ENCODE measurements around the gene SLC25A26. TPM values are rescaled to one million over a fixed set of nuclear protein-coding genes. Genes with fewer than 3 reads are reported as not detected.

Gene SLC25A26
- total RNA-seq, 3 donors from 2014 or later = 19.3 to 31.4 (median 31.1) TPM

- Mint-ChIP-seq H3K4me3 (no peak overlapping the region), H3K27me3 (ENCODE audit: low read depth) (no peaks in the 10 kb centered on the region), H3K36me3 (ENCODE audit: insufficient read depth) (peaks cover 30% of the 10 kb centered on the region)
These were observed 177.6 kb downstream of the SLC25A26 start for GRCh38 chr3:66398228-66399025.

GRCh38 chr3:66399529-66400232 is 178.9 kb downstream of the SLC25A26 start:
- H3K36me3 Mint-ChIP-seq (ENCODE audit: insufficient read depth) = peaks cover 28% of the 10 kb centered on the region
- no peak overlapping the region for H3K4me3 Mint-ChIP-seq
- H3K27me3 Mint-ChIP-seq (ENCODE audit: low read depth) = no peaks in the 10 kb centered on the region
- H3K4me1 Mint-ChIP-seq (ENCODE audit: low read depth) = peaks cover 7% of the 10 kb centered on the region
- H3K9me3 Mint-ChIP-seq = no peaks in the 10 kb centered on the region
- ATAC-seq (no peak), DNase-seq (no peak)

More at GRCh38 chr3:66398228-66399025, 177.6 kb downstream of the SLC25A26 start:
- Mint-ChIP-seq H3K9me3 (no peaks in the 10 kb centered on the region), H3K4me1 (ENCODE audit: low read depth) (peaks cover 20% of the 10 kb centered on the region)
- DNase-seq (no peak), ATAC-seq (no peak)

GRCh38 chr3:66400411-66401156 is 179.8 kb downstream of the SLC25A26 start:
- H3K36me3 Mint-ChIP-seq (ENCODE audit: insufficient read depth) = peaks cover 31% of the 10 kb centered on the region
- ATAC-seq = no peak
- no peaks in the 10 kb centered on the region for H3K27me3 Mint-ChIP-seq (ENCODE audit: low read depth)

GRCh38 chr3:66401157-66401550 is 180.4 kb downstream of the SLC25A26 start:
- ATAC-seq (no peak), DNase-seq (no peak)
- H3K9me3 Mint-ChIP-seq = no peaks in the 10 kb centered on the region

More at GRCh38 chr3:66400411-66401156, 179.8 kb downstream of the SLC25A26 start:
- no peak for DNase-seq
- Mint-ChIP-seq H3K4me3 (no peak overlapping the region), H3K9me3 (no peaks in the 10 kb centered on the region), H3K4me1 (ENCODE audit: low read depth) (peaks cover 1% of the 10 kb centered on the region)

GRCh38 chr3:66401675-66402491 is 181.1 kb downstream of the SLC25A26 start:
- Mint-ChIP-seq H3K4me1 (ENCODE audit: low read depth) (peaks cover 1% of the 10 kb centered on the region), H3K4me3 (no peak overlapping the region), H3K9me3 (no peaks in the 10 kb centered on the region), H3K36me3 (ENCODE audit: insufficient read depth) (peaks cover 29% of the 10 kb centered on the region), H3K27me3 (ENCODE audit: low read depth) (no peaks in the 10 kb centered on the region)
- no peak for DNase-seq
- ATAC-seq = no peak

More at GRCh38 chr3:66401157-66401550, 180.4 kb downstream of the SLC25A26 start:
- Mint-ChIP-seq H3K27me3 (ENCODE audit: low read depth) (no peaks in the 10 kb centered on the region), H3K4me3 (no peak overlapping the region), H3K4me1 (ENCODE audit: low read depth) (peaks cover 1% of the 10 kb centered on the region), H3K36me3 (ENCODE audit: insufficient read depth) (peaks cover 31% of the 10 kb centered on the region)

- no peaks in the 10 kb centered on the region for H3K9me3 Mint-ChIP-seq
- H3K4me1 Mint-ChIP-seq (ENCODE audit: low read depth) = peaks cover 1% of the 10 kb centered on the region
- ATAC-seq (no peak), DNase-seq (no peak)
- H3K4me3 Mint-ChIP-seq = no peak overlapping the region
- no peaks in the 10 kb centered on the region for H3K27me3 Mint-ChIP-seq (ENCODE audit: low read depth)
- peaks cover 30% of the 10 kb centered on the region for H3K36me3 Mint-ChIP-seq (ENCODE audit: insufficient read depth)
These were observed 181.9 kb downstream of the SLC25A26 start for GRCh38 chr3:66402596-66403290.

- Mint-ChIP-seq H3K4me3 (no peak overlapping the region), H3K36me3 (ENCODE audit: insufficient read depth) (peaks cover 25% of the 10 kb centered on the region), H3K9me3 (no peaks in the 10 kb centered on the region), H3K4me1 (ENCODE audit: low read depth) (peaks cover 1% of the 10 kb centered on the region), H3K27me3 (ENCODE audit: low read depth) (no peaks in the 10 kb centered on the region)
- ATAC-seq = no peak
- DNase-seq = no peak
These were observed 182.7 kb downstream of the SLC25A26 start for GRCh38 chr3:66403323-66403990.

- no peaks in the 10 kb centered on the region for H3K9me3 Mint-ChIP-seq
- no peak overlapping the region for H3K4me3 Mint-ChIP-seq
- H3K36me3 Mint-ChIP-seq (ENCODE audit: insufficient read depth) = peaks cover 26% of the 10 kb centered on the region
- ATAC-seq (no peak), DNase-seq (no peak)
- H3K4me1 Mint-ChIP-seq (ENCODE audit: low read depth) = peaks cover 1% of the 10 kb centered on the region
- H3K27me3 Mint-ChIP-seq (ENCODE audit: low read depth) = no peaks in the 10 kb centered on the region
These were observed 183.4 kb downstream of the SLC25A26 start for GRCh38 chr3:66404197-66404596.

- Mint-ChIP-seq H3K27me3 (ENCODE audit: low read depth) (no peaks in the 10 kb centered on the region), H3K9me3 (no peaks in the 10 kb centered on the region), H3K36me3 (ENCODE audit: insufficient read depth) (peaks cover 27% of the 10 kb centered on the region), H3K4me1 (ENCODE audit: low read depth) (peaks cover 1% of the 10 kb centered on the region), H3K4me3 (no peak overlapping the region)
- ATAC-seq (no peak), DNase-seq (no peak)
These were observed 184.3 kb downstream of the SLC25A26 start for GRCh38 chr3:66404903-66405700.

GRCh38 chr3:66405701-66406091 is 184.9 kb downstream of the SLC25A26 start:
- H3K4me1 Mint-ChIP-seq (ENCODE audit: low read depth) = peaks cover 1% of the 10 kb centered on the region
- no peak overlapping the region for H3K4me3 Mint-ChIP-seq
- H3K27me3 Mint-ChIP-seq (ENCODE audit: low read depth) = no peaks in the 10 kb centered on the region
- DNase-seq (no peak), ATAC-seq (no peak)
- H3K9me3 Mint-ChIP-seq = no peaks in the 10 kb centered on the region
- H3K36me3 Mint-ChIP-seq (ENCODE audit: insufficient read depth) = peaks cover 32% of the 10 kb centered on the region

GRCh38 chr3:66406163-66406562 is 185.4 kb downstream of the SLC25A26 start:
- no peak for ATAC-seq
- no peak overlapping the region for H3K4me3 Mint-ChIP-seq
- no peaks in the 10 kb centered on the region for H3K27me3 Mint-ChIP-seq (ENCODE audit: low read depth)
- DNase-seq = no peak
- H3K4me1 Mint-ChIP-seq (ENCODE audit: low read depth) = peaks cover 1% of the 10 kb centered on the region
- H3K9me3 Mint-ChIP-seq = no peaks in the 10 kb centered on the region
- peaks cover 33% of the 10 kb centered on the region for H3K36me3 Mint-ChIP-seq (ENCODE audit: insufficient read depth)

- DNase-seq = no peak
- no peak overlapping the region for H3K4me3 Mint-ChIP-seq
- ATAC-seq = no peak
- H3K36me3 Mint-ChIP-seq (ENCODE audit: insufficient read depth) = peaks cover 40% of the 10 kb centered on the region
- H3K9me3 Mint-ChIP-seq = no peaks in the 10 kb centered on the region
- peaks cover 1% of the 10 kb centered on the region for H3K4me1 Mint-ChIP-seq (ENCODE audit: low read depth)
- no peaks in the 10 kb centered on the region for H3K27me3 Mint-ChIP-seq (ENCODE audit: low read depth)
These were observed 186.2 kb downstream of the SLC25A26 start for GRCh38 chr3:66406831-66407610.
